GM19395 (cell line): ENCODE results near the gene CUL3.
"Not testable (repeated sequence)": the region's sequence is repeated elsewhere in the genome, so short reads cannot be mapped to it uniquely, and the experiment has no call there.

Source experiments
- ATAC-seq: cut with Tn5 transposase; IDR thresholded peaks from one replicate; pipeline ENCODE4 v1.9.1; 2021; ENCODE audit warnings: mild to moderate bottlenecking, moderate library complexity; ENCODE audit not compliant: unreplicated experiment

The CUL3 gene

GRCh38 chr2:224485081-224486014, 99.8 kb downstream of the CUL3 start:
- not testable (repeated sequence) for ATAC-seq

GRCh38 chr2:224479826-224480225, 105.3 kb downstream of the CUL3 start:
- no peak for ATAC-seq

GRCh38 chr2:224472827-224473226, 112.3 kb downstream of the CUL3 start:
- no peak for ATAC-seq

- ATAC-seq = no peak
These were observed 113.0 kb downstream of the CUL3 start for GRCh38 chr2:224472137-224472536.

- ATAC-seq = no peak
These were observed 115.7 kb downstream of the CUL3 start for GRCh38 chr2:224469374-224469964.

GRCh38 chr2:224466304-224466895, 118.8 kb downstream of the CUL3 start:
- no peak for ATAC-seq

- ATAC-seq = no peak
These were observed 123.8 kb downstream of the CUL3 start for GRCh38 chr2:224461391-224461790.

- ATAC-seq = no peak
These were observed 127.6 kb downstream of the CUL3 start for GRCh38 chr2:224457408-224458096.

GRCh38 chr2:224453892-224454291, 131.3 kb downstream of the CUL3 start:
- no peak for ATAC-seq

GRCh38 chr2:224449212-224450147, 135.7 kb downstream of the CUL3 start:
- peak; percentile 69 for ATAC-seq

- ATAC-seq = no peak
These were observed 136.9 kb downstream of the CUL3 start for GRCh38 chr2:224448236-224448635.

GRCh38 chr2:224444783-224445182, 140.4 kb downstream of the CUL3 start:
- ATAC-seq = no peak

- no peak for ATAC-seq
These were observed 141.1 kb downstream of the CUL3 start for GRCh38 chr2:224444021-224444420.

GRCh38 chr2:224442071-224442967, 142.8 kb downstream of the CUL3 start:
- ATAC-seq = peak; percentile 69

- no peak for ATAC-seq
These were observed 144.2 kb downstream of the CUL3 start for GRCh38 chr2:224440988-224441387.

- no peak for ATAC-seq
These were observed 146.4 kb downstream of the CUL3 start for GRCh38 chr2:224438726-224439125.

- no peak for ATAC-seq
These were observed 148.5 kb downstream of the CUL3 start for GRCh38 chr2:224436634-224437033.

GRCh38 chr2:224434618-224435017, 150.5 kb downstream of the CUL3 start:
- ATAC-seq = no peak

GRCh38 chr2:224433442-224433841, 151.7 kb downstream of the CUL3 start:
- no peak for ATAC-seq
